Ovary (tissue), 3 donors: ENCODE measurements around the gene MTAP.

Experiments
- CTCF ChIP-seq, 3 donors: fragments of 450-650 bp in 2 of 3; fragments of 200-600 bp in 1 of 3; IDR thresholded peaks; one replicate each; pipeline versions ENCODE4 v1.5.1 to v1.8.0; 2016 to 2022; ENCODE audit warnings: antibody characterized with exemption in 3 of 3, mild to moderate bottlenecking in 1 of 3
- EP300 ChIP-seq: sonication (generic); formaldehyde crosslinking; IDR thresholded peaks from one replicate; pipeline ENCODE4 v1.6.1; 2017; ENCODE audit warnings: antibody characterized with exemption
- POLR2A ChIP-seq: fragments of 450-650 bp; IDR thresholded peaks from one replicate; pipeline ENCODE4 v1.6.1; 2017; ENCODE audit warnings: antibody characterized with exemption, mild to moderate bottlenecking, moderate library complexity
- donor health status: DM: no; HTN: no; CAD: no.

- TF ChIP-seq CTCF (IDR thresholded peaks at IDR 0.05): no peak
- no peak for TF ChIP-seq EP300
- no peak for TF ChIP-seq POLR2A
These were observed 172.4 kb downstream of the MTAP start for GRCh38 chr9:21974722-21975409.
